Activated CD8-positive, alpha-beta memory T cell treated with anti-CD3 and anti-CD28 coated beads for 36 hours (primary cell): Measurements from ENCODE around the gene SMIM35. TPM values are rescaled to one million over a fixed set of nuclear protein-coding genes. Genes with fewer than 3 reads are reported as not detected.

Source experiments
- CTCF ChIA-PET: fragments of 350-600 bp; sonication (Branson Sonifier 250); formaldehyde crosslinking; loops from one replicate; lab custom pipeline; 2021; ENCODE audit warnings: antibody characterized with exemption; lab: Charles Lee
- POLR2A ChIA-PET: fragments of 350-600 bp; sonication (Branson Sonifier 250); formaldehyde crosslinking; loops from one replicate; lab custom pipeline; 2021; ENCODE audit warnings: antibody characterized with exemption; lab: Charles Lee
- total RNA-seq, 2 experiments: library from RNA; stranded (reverse); gene quantifications; one replicate each; pipeline ENCODE4 v1.2.3, GENCODE V29; 2021

SMIM35 gene
- total RNA-seq, 2 experiments from 2014 or later = 0.13 to 0.32 TPM

DNA sequence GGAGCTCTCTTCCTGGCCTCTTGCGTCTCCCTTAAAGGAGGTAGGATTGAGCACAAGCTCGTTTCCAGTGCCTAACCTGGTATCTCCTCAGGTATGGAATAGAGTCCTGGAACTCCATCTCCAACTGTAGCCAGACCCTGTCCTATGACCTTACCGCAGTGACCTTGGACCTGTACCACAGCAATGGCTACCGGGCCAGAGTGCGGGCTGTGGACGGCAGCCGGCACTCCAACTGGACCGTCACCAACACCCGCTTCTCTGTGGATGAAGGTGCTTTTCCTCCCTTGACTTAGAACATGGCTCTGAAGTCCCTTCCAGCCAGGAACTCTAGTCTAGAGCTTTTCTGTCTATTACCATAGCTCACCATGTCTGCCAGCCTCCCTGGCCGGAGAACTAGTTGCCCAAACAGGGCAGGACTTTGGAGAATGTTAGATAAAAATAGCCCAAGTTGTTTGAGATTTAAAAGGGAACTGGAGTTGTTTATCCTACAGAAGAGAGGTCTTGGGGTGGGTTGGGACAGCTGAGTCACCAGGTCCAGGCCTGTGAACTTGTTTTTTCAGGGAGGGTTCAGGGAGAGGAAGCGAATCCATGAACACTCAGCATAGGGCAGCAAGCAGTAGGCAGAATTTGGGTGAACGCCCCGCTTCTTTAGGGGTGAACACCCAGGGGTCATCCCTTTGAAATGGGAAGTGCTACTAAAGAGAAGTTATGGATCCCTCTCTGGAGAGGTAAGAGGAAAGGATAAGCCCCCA lies 97.2 kb downstream of the SMIM35 start:
- ChIA-PET CTCF (interaction anchor here (0.6 to 4.8 kb wide), 5 partner anchors 9 to 64 kb away, joined by 4 to 35 read pairs (median 4); no protein-coding TSS in a partner anchor), POLR2A (interaction anchor here (0.9 to 10.9 kb wide), 2 partner anchors 10 kb away, joined by 3 to 205 read pairs; no protein-coding TSS in a partner anchor)

DNA sequence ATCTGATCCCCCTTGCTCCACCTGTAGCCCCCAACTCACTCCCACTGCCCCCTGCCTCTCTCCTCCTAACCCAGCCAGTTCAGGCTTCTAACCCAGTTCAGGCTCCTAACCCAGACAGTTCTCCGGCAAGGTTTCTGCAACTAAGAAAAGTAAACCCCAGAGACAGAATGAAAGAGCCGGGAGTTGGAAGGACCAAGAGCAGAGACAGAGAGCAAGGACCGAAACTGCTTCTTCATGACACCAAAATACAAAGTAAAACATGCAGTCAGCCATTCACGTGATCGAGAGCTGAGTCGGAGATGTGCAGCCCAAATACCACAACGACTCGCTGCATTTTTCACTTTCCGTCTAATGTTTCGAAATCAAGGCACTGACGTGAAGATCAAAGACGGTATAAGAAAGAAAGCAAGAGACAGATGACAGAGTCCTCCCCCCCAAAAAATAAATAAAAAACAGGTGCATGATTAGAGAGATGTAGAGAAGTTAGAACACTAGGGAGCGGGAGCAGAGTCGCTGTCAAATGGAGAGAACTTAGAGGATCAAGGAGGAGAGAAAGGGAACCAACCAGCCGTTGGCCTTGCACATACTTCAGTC lies 99.7 kb downstream of the SMIM35 start:
- CTCF ChIA-PET = interaction anchor here (0.7 to 4.8 kb wide), 16 partner anchors 11 to 453 kb away, joined by 3 to 35 read pairs (median 5); no protein-coding TSS in a partner anchor
- POLR2A ChIA-PET = interaction anchor here (0.7 to 10.9 kb wide), 12 partner anchors 9 to 172 kb away, joined by 3 to 205 read pairs (median 4); no protein-coding TSS in a partner anchor

DNA sequence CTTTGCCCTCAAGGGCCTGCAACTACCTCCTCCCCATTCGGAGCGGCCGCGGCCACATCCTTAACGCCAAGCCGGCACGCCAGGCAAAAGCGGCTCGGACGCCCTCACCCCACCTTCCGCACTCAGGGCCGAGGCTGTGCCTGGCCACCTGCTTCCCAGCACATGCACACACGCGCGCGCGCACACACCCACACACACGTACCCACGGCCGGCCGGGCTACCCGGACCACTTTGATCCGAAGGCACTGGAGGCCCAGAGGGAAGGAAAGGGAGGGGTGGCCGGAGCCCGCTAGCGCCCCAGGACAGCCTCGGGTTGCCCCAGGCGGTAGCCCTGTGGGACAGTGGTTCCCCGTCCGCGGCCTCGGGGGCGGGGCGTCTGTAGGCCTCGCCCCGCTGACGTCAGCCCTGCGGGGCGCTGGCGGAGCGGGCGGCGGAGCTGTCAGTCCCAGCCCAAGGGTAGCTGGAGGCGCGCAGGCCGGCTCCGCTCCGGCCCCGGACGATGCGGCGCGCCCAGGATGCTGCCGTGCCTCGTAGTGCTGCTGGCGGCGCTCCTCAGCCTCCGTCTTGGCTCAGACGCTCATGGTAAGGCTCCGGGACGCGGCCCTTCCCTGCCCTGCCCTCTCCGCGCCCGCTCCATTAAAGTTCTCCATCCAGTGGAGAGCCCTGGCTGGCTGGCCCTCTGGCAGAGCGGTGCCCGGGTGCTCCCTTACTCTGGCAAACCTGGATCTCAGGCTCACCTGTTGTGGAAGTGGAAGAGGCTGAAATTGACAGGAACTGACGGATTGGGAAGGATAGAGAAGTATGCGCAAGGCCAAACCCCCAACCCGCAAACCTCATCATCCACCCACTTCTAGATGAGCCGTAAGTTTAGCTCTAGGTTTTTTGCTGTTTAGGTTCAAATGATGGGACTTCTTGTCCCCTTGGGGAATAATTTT lies 100.5 kb downstream of the SMIM35 start, which contains the start of gene IL10RA:
IL10RA (plus strand) TSS at position 442 of the 935 bp plus-strand sequence; CDS start at position 516, 74 bp downstream.
- ChIA-PET POLR2A (interaction anchor here (0.6 to 10.9 kb wide), 16 partner anchors 12 to 171 kb away, joined by 3 to 205 read pairs (median 4); partner anchors contain the start of gene TMPRSS13), CTCF (interaction anchor here (1.0 to 4.8 kb wide), 13 partner anchors 10 to 169 kb away, joined by 3 to 35 read pairs (median 6); no protein-coding TSS in a partner anchor)

DNA sequence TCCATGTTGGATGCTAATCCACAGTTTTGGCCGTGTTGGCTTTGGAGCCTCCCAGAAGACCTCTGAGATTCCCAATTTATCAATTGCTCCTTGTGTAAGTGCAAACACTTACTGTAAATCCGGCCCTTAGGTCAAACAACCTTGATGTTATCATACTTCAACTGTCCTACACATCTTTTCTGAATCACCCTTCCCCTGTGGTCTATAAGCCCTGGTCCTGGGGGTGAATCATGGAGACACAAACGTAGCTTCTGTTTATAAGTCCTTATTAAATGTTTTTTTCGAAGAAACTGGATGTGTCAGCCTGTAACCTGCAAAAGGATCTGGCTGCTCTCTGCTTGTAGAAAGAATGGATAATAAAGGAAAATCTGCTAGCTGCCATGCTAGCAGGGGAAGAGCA lies 102.3 kb downstream of the SMIM35 start:
- POLR2A ChIA-PET = interaction anchor here (0.6 to 10.9 kb wide), 4 partner anchors 9 to 451 kb away, joined by 3 to 205 read pairs (median 5); no protein-coding TSS in a partner anchor
- CTCF ChIA-PET = interaction anchor here (1.0 to 3.9 kb wide), 2 partner anchors 12 to 14 kb away, joined by 3 to 18 read pairs; no protein-coding TSS in a partner anchor

DNA sequence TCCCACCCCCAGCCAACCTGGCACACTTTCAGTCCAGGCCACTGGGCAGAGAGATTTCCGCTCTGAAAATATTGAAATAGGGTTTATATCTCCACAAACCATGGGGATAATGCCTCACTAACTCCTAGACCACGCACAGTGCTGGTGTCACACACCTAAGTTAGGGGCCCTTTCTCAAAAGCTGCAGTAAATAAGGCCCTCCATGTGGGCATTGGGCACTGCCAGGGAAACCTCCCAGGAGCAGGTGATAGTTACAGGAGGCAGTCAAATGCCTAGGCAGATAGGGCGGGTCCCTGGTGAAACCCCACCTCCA lies 103.6 kb downstream of the SMIM35 start:
- ChIA-PET POLR2A (interaction anchor here (0.6 to 10.9 kb wide), 3 partner anchors 17 to 840 kb away, joined by 3 to 205 read pairs (median 4); no protein-coding TSS in a partner anchor), CTCF (interaction anchor here (1.0 to 1.8 kb wide), 5 partner anchors 32 to 70 kb away, joined by 3 to 7 read pairs (median 3); no protein-coding TSS in a partner anchor)

DNA sequence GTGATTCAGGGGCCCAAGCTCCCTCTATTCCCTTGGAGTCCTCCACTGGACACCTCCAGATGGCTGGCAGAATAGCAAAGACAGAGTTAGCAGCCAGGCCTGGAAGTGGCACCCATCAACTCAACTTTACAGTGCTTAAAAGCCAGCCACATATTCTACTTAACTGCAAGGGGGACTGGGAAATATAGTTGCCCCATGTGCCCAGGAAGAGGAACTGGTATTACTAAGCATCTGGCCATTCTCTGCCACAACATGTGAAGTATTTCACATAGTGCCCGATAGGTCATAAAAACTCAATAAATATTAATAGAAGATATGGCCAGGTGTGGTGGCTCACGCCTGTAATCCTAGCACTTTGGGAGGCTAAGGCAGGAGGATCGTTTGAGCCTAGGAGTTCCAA lies 106.0 kb downstream of the SMIM35 start:
- ChIA-PET POLR2A (interaction anchor here (1.5 kb wide), 1 partner anchor 28 kb away, joined by 4 read pairs; no protein-coding TSS in a partner anchor), CTCF (interaction anchor here (0.6 to 1.3 kb wide), 2 partner anchors 14 to 372 kb away, joined by 3 read pairs; no protein-coding TSS in a partner anchor)

DNA sequence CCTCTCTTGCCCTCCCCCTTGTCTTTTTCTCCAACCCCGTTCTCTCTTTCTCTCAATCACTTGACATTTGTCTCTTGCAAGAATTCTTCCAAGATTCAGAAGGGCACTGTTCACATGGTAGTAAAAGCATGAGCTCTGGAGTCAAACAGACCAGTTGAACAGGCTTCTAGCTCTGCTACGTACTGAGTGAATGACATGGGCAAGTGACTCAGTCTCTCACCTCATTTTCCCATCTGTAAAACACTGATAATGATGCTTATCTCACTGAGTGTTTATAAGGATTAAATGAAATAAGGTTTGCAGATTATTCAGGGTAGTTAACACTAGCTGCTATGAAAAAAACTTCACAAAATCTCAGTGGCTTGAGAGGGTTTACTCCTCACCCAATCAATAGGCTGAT lies 106.5 kb downstream of the SMIM35 start:
- POLR2A ChIA-PET = interaction anchor here (0.9 to 1.5 kb wide), 2 partner anchors 9 to 27 kb away, joined by 3 to 4 read pairs; no protein-coding TSS in a partner anchor
- CTCF ChIA-PET = interaction anchor here (0.6 to 1.3 kb wide), 3 partner anchors 14 to 371 kb away, joined by 3 to 4 read pairs (median 3); no protein-coding TSS in a partner anchor

DNA sequence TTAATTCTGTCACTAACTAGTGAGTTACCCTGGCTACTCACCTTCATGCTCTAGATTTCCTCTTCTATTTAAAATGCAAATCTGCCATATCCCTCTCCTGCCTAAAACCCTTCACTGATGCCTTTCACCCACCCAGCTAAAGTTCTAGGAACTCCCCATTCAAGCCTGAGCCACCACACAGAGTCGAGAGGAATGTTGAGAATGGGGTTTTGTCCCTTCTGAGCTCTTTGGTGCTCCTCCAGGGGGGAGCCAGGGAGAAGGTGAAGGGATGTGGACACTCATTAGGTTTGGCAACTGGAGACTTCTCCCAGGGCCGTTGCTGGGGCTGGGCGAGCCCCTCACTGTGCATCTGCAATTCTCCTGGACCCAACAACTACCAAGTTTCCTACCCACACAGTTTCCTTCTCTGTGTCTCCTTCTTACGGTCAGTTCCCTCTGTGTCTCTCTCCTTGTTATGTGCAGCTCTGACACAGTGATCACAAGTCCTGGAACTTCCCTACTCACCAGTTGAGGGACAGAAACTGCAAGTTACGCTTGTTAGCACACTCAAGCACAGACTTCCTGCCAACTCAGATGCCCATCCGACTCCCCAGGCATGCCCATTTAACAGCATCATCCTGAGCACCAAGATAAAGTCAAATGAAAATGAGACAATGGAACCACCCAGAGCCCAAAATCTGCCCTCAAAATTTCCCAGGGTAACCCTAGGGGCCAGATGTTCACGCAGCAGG lies 107.1 kb downstream of the SMIM35 start:
- ChIA-PET CTCF (interaction anchor here (0.7 to 1.3 kb wide), 3 partner anchors 15 to 74 kb away, joined by 3 to 4 read pairs (median 4); no protein-coding TSS in a partner anchor), POLR2A (interaction anchor here (0.9 to 1.5 kb wide), 3 partner anchors 9 to 27 kb away, joined by 3 to 4 read pairs (median 3); no protein-coding TSS in a partner anchor)

DNA sequence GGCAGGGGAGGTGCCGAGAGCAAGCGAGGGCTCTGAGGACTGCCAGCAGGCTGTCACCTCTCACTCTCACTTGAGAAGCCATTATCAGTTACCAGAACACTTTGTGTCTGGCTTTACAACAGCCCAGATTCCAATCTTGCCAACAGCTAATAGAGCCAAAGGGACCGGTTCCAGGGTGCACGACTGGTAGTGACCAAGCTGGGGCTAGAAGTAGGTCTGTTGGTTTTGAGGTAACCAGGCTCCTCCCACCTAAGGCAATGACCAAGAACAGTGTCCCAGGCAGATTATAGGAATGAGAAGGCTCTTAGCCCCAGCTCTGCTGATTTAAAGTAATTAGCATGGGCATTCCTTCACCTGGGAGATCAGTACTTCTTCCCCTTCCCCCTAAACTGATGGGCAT lies 107.8 kb downstream of the SMIM35 start:
- POLR2A ChIA-PET = interaction anchor here (1.1 to 1.5 kb wide), 2 partner anchors 9 kb away, joined by 3 to 4 read pairs; no protein-coding TSS in a partner anchor
- CTCF ChIA-PET = interaction anchor here (0.7 kb wide), 1 partner anchor 74 kb away, joined by 4 read pairs; no protein-coding TSS in a partner anchor

DNA sequence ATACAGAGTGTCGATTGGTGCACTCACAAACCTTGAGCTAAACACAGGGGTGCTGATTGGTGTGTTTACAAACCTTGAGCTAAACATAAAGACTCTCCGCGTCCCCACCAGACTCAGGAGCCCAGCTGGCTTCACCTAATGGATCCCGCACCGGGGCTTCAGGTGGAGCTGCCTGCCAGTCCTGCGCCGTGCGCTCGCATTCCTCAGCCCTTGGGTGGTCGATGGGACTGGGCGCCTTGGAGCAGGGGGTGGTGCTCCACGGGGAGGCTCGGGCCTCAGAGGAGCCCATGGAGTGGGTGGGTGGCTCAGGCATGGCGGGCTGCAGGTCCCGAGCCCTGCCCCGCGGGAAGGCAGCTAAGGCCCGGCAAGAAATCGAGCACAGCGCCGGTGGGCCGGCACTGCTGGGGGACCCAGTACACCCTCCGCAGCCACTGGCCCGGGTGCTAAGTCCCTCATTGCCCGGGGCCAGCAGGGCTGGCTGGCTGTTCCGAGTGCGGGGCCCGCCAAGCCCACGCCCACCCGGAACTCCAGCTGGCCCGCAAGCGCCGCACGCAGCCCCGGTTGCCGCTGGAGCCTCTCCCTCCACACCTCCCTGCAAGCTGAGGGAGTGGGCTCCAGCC lies 108.4 kb downstream of the SMIM35 start:
- ChIA-PET CTCF (interaction anchor here (1.4 kb wide), 1 partner anchor 31 kb away, joined by 5 read pairs; no protein-coding TSS in a partner anchor), POLR2A (interaction anchor here (1.5 kb wide), 1 partner anchor 9 kb away, joined by 4 read pairs; no protein-coding TSS in a partner anchor)

DNA sequence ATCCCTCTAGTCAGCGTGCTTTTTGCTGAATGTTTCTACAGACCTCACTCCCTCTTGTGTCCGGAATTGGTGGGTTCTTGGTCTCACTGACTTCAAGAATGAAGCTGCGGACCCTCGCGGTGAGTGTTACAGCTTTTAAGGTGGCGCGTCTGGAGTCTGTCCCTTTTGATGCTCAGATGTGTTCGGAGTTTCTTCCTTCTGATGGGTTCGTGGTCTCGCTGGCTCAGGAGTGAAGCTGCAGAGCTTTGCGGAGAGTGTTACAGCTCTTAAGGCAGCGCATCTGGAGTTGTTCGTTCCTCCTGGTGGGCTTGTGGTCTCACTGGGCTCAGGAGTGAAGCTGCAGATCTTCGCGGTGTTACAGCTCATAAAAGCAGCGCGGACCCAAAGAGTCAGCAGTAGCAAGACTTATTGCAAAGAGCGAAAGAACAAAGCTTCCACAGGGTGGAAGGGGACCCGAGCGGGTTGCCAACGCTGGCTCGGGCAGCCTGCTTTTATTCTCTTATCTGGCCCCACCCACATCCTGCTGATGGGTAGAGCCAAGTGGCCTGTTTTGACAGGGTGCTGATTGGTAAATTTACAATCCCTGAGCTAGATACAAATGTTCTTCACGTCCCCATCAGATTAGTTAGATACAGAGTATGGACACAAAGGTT lies 109.0 kb downstream of the SMIM35 start:
- POLR2A ChIA-PET = interaction anchor here (1.5 kb wide), 1 partner anchor 10 kb away, joined by 4 read pairs; no protein-coding TSS in a partner anchor
- CTCF ChIA-PET = interaction anchor here (1.2 to 1.4 kb wide), 2 partner anchors 31 to 38 kb away, joined by 5 read pairs; no protein-coding TSS in a partner anchor

DNA sequence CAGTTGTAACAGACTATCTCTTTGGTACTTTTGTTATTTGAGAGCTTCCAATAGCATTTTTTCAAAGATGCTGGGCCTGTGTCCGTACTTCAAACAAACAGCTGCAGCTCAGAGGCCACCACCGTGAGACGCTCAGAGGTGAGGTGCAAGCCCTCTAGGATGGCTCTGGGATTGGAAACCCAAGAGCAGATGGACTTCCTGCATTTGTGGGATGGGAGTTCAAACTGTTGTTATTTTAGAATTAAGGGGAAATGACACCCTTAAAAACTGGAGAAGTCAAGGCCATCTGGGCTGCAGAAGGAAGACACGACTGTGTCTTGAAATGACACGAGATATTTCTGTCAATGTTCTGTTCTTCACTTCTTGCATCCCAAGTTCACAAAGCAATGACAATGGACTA lies 109.7 kb downstream of the SMIM35 start:
- POLR2A ChIA-PET = interaction anchor here (1.3 kb wide), 1 partner anchor 25 kb away, joined by 3 read pairs; no protein-coding TSS in a partner anchor
- CTCF ChIA-PET = interaction anchor here (1.0 to 1.5 kb wide), 4 partner anchors 15 to 76 kb away, joined by 3 to 5 read pairs (median 3); no protein-coding TSS in a partner anchor

DNA sequence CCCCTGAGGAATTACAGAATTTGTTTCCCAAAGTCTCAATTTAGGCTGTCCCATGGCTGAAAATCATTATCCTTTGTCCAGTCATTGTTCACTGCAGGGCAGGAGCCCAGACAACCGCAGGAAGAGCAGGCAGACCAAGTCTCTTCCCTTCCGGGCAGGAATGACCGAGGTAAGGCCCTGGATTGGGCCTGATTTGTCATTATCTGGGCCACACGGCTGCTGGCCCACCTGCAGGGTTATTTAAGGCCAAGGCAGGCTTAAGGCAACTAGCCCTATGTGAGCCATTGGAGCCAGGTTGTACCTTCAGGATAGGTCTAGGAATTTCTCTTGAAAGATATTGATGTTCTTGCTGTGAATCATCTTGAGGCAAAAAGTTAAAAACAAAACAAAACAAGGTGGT lies 110.3 kb downstream of the SMIM35 start:
- POLR2A ChIA-PET = interaction anchor here (1.3 kb wide), 1 partner anchor 26 kb away, joined by 3 read pairs; no protein-coding TSS in a partner anchor
- CTCF ChIA-PET = interaction anchor here (1.0 to 1.5 kb wide), 4 partner anchors 10 to 76 kb away, joined by 3 read pairs; partner anchors contain the start of gene IL10RA

DNA sequence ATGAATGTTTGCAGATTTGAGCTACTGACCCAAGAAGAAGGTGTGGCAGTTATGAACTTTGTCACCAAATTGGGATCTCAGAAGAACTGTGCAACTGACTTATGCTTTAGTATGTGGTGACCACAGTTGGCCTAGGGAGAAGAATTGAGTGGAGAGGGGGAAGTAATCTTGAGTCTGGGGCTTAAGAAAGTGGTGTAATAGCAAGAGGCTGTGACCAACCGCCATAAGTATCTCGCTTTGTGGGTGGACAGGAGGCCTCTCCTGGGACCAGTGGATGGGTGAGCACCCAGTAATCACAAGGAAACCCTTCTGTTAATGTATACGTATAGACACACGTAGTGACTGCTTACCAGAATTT lies 113.3 kb downstream of the SMIM35 start:
- POLR2A ChIA-PET = interaction anchor here (0.7 kb wide), 1 partner anchor 201 kb away, joined by 3 read pairs; no protein-coding TSS in a partner anchor
- CTCF ChIA-PET = interaction anchor here (1.2 to 2.7 kb wide), 2 partner anchors 33 to 80 kb away, joined by 4 to 17 read pairs; no protein-coding TSS in a partner anchor
